ENCODE data around the gene SPDYE1.
"Not testable (repeated sequence)": the region's sequence is repeated elsewhere in the genome, so short reads cannot be mapped to it uniquely, and the experiment has no call there.

Gene SPDYE1

GRCh38 chr7:44040493-44040891 lies 42.8 kb downstream of the SPDYE1 start:
- peak overlapping the region; percentile 41 for H3K4me3 ChIP-seq (ENCODE audit: low read depth, low read length)
- TF ChIP-seq CTCF (IDR thresholded peaks at IDR 0.05; ENCODE audit: insufficient read depth, low read length, missing control alignments), result peak; percentile 6
- POLR2A ChIA-PET; CTCF ChIA-PET; DNase-seq (ENCODE audit: low read depth, low spot score): not testable (repeated sequence)

- no peak overlapping the region for H3K4me3 ChIP-seq (ENCODE audit: low read depth, low read length)
- TF ChIP-seq CTCF (IDR thresholded peaks at IDR 0.05; ENCODE audit: insufficient read depth, low read length, missing control alignments), result no peak
- CTCF ChIA-PET, result interaction anchor here (1.0 kb wide), 1 partner anchor 23 kb away, joined by 4 read pairs; no protein-coding TSS in a partner anchor
- no peak for DNase-seq (ENCODE audit: low read depth, low spot score)
- POLR2A ChIA-PET, result interaction anchor here (0.7 kb wide), 1 partner anchor 209 kb away, joined by 3 read pairs; no protein-coding TSS in a partner anchor
Observed at GRCh38 chr7:44042221-44042620, 44.5 kb downstream of the SPDYE1 start.

- CTCF ChIA-PET, result no interaction called here
Observed at GRCh38 chr7:44043902-44044301, 46.2 kb downstream of the SPDYE1 start.

GRCh38 chr7:44044315-44045225 lies 46.9 kb downstream of the SPDYE1 start, which contains the start of gene DBNL:
Gene DBNL (plus strand): TSS chr7:44044702. CDS start chr7:44044738, 36 bp downstream.
- POLR2A ChIA-PET, result interaction anchor here (0.5 to 1.1 kb wide), 3 partner anchors 28 to 164 kb away, joined by 3 to 4 read pairs (median 3); no protein-coding TSS in a partner anchor
- CTCF ChIA-PET, result no interaction called here
- no peak for DNase-seq (ENCODE audit: low read depth, low spot score)
- peak within 1 kb of the TSS; percentile 94 for H3K4me3 ChIP-seq (ENCODE audit: low read depth, low read length)
- TF ChIP-seq CTCF (IDR thresholded peaks at IDR 0.05; ENCODE audit: insufficient read depth, low read length, missing control alignments), result no peak

More at GRCh38 chr7:44043902-44044301, 46.2 kb downstream of the SPDYE1 start:
- DNase-seq (ENCODE audit: low read depth, low spot score), result no peak
- POLR2A ChIA-PET, result interaction anchor here (0.8 to 1.1 kb wide), 2 partner anchors 29 to 48 kb away, joined by 3 read pairs; no protein-coding TSS in a partner anchor
- no peak for TF ChIP-seq CTCF (IDR thresholded peaks at IDR 0.05; ENCODE audit: insufficient read depth, low read length, missing control alignments)
- peak overlapping the region; percentile 94 for H3K4me3 ChIP-seq (ENCODE audit: low read depth, low read length)

GRCh38 chr7:44045226-44046014 lies 47.7 kb downstream of the SPDYE1 start:
- ChIA-PET POLR2A (no interaction called here), CTCF (interaction anchor here (0.6 kb wide), 1 partner anchor 169 kb away, joined by 3 read pairs; no protein-coding TSS in a partner anchor)
- peak overlapping the region; percentile 94 for H3K4me3 ChIP-seq (ENCODE audit: low read depth, low read length)
- TF ChIP-seq CTCF (IDR thresholded peaks at IDR 0.05; ENCODE audit: insufficient read depth, low read length, missing control alignments), result no peak
- DNase-seq (ENCODE audit: low read depth, low spot score), result no peak

Data from AG04449 (cell line).